ENCODE measurements around the gene GALNT7. TPM values are rescaled to one million over a fixed set of nuclear protein-coding genes. Genes with fewer than 3 reads are reported as not detected.

GALNT7 gene
- total and polyA plus RNA-seq, 2 of the 13 experiments (the other 11 are each of a cell fraction or from before 2014, with no cell fraction given), result 0.08 to 0.13 TPM

DNA sequence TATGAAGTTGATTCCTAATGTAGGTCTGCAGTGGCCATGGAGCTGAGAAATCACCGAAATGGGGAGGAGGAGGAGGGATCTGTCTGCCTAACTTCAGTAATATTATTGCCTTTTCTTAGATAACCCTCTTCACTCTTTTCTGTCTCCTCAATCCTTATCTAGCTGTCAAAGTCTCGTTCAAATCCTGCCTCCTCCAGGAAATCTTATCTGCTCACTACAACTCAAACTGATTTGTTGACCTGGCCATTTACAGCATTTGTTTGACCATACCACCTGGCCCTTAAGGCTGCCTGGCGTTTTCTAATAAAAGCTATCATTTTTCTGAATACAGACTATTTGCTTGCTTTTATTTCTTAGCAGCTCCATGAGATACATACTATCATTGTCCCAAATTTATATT, 33.8 kb downstream of the GALNT7 start:
- FAIRE-seq, result no peak
- H3K4me1 ChIP-seq (ENCODE audit: insufficient read depth, low read length), result no peaks in the 10 kb centered on the region
- ATAC-seq, result no peak
- POLR2A ChIA-PET, result no interaction called here
- no TSS peak for BruUV-seq (replicated peaks)
- no peaks in the 10 kb centered on the region for H3K36me3 ChIP-seq (replicated peaks in 1 of 2; ENCODE audit: control insufficient read depth in 1 of 2, insufficient read depth in 2 of 2, low read length in 2 of 2)
- H3K4me2 ChIP-seq (ENCODE audit: low read depth, low read length), result no peak overlapping the region
- H3K27ac ChIP-seq (ENCODE audit: extremely low read length, insufficient read depth, low read length), result no peak overlapping the region
- intact Hi-C loops (cut with micrococcal nuclease; ENCODE audit: unreplicated experiment) (no loop called here), in situ Hi-C loops (cut with HindIII; ENCODE audit: extremely low pct_ligation_motif_present, low pct_unique_long_range_greater_than_20kb) (no loop called here)
- no peaks in the 10 kb centered on the region; a peak in 1 of 5 replicates for H3K27me3 ChIP-seq (ENCODE audit: control insufficient read depth in 1 of 2, insufficient read depth in 2 of 2, low read length in 2 of 2)
- no peaks in the 10 kb centered on the region for H3K9me3 ChIP-seq (ENCODE audit: low read length)
- CTCF ChIA-PET (ENCODE audit: low intra/inter-chr PET ratio, low total read pairs), result no interaction called here
- TF ChIP-seq ZFP36L2 (CRISPR knock-in tag; IDR thresholded peaks at IDR 0.05) (no peak), ZNF432 (CRISPR knock-in tag; IDR thresholded peaks at IDR 0.05; ENCODE audit: borderline replicate concordance) (no peak), BORCS8-MEF2B (CRISPR knock-in tag; IDR thresholded peaks at IDR 0.05) (no peak), ASH2L (IDR thresholded peaks at IDR 0.05; ENCODE audit: insufficient read length, low read depth, low read length) (no peak), BCL6 (CRISPR knock-in tag; IDR thresholded peaks at IDR 0.05) (no peak), HOXD1 (CRISPR knock-in tag; IDR thresholded peaks at IDR 0.05) (no peak)
- TF ChIP-seq, protein P1, sequence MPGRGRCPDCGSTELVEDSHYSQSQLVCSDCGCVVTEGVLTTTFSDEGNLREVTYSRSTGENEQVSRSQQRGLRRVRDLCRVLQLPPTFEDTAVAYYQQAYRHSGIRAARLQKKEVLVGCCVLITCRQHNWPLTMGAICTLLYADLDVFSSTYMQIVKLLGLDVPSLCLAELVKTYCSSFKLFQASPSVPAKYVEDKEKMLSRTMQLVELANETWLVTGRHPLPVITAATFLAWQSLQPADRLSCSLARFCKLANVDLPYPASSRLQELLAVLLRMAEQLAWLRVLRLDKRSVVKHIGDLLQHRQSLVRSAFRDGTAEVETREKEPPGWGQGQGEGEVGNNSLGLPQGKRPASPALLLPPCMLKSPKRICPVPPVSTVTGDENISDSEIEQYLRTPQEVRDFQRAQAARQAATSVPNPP (CRISPR knock-in tag; IDR thresholded peaks at IDR 0.05), result no peak
- no peak overlapping the region for H3K4me3 ChIP-seq (replicated peaks in 1 of 3; ENCODE audit: insufficient read depth in 1 of 3, low read depth in 2 of 3, low read length in 3 of 3)
- no peak for DNase-seq (ENCODE audit: low spot score)
- no peak overlapping the region for H2AFZ ChIP-seq (ENCODE audit: low read length)
- no peaks in the 10 kb centered on the region for H3K79me2 ChIP-seq (ENCODE audit: insufficient read depth, low read length)
- no peak overlapping the region for H3K9ac ChIP-seq (ENCODE audit: insufficient read depth, low read depth, low read length)
- WGBS (ENCODE audit: low lambda C conversion rate), result 3% methylated on average over 3 of the region's 3 CpGs
- no peaks in the 10 kb centered on the region for H4K20me1 ChIP-seq (ENCODE audit: insufficient read depth, low read length)

DNA sequence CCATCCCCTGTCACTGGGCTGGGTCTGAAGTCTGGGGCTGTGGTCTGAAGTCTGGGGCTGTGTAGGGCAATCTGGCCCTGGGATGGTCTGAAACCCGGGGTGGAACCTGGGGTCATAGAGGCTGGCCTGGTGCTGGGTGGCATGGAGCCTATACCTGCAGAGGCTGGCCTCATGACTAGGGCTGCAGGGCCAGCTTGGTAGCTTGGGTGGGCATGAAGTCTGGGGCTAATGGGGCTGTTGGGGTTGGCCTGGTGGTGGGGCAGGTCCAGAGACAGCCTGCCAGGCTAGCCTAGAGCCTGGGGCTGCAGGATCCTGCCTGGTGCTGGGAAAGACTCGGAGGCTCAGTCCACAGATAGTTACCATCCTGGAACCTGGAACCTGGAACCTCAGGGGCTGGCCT, 37.0 kb downstream of the GALNT7 start:
- BruUV-seq (replicated peaks), result no TSS peak
- Histone ChIP-seq H3K9me3 (ENCODE audit: low read length) (no peaks in the 10 kb centered on the region), H3K27me3 (ENCODE audit: control insufficient read depth in 1 of 2, insufficient read depth in 2 of 2, low read length in 2 of 2) (no peaks in the 10 kb centered on the region), H3K36me3 (replicated peaks in 1 of 2; ENCODE audit: control insufficient read depth in 1 of 2, insufficient read depth in 2 of 2, low read length in 2 of 2) (no peaks in the 10 kb centered on the region), H3K9ac (ENCODE audit: insufficient read depth, low read depth, low read length) (no peak overlapping the region), H3K27ac (ENCODE audit: extremely low read length, insufficient read depth, low read length) (no peak overlapping the region), H3K4me1 (ENCODE audit: insufficient read depth, low read length) (no peaks in the 10 kb centered on the region), H4K20me1 (ENCODE audit: insufficient read depth, low read length) (no peaks in the 10 kb centered on the region), H3K79me2 (ENCODE audit: insufficient read depth, low read length) (no peaks in the 10 kb centered on the region), H3K4me2 (ENCODE audit: low read depth, low read length) (no peak overlapping the region), H2AFZ (ENCODE audit: low read length) (no peak overlapping the region), H3K4me3 (replicated peaks in 1 of 3; ENCODE audit: insufficient read depth in 1 of 3, low read depth in 2 of 3, low read length in 3 of 3) (no peak overlapping the region)
- in situ Hi-C loops (cut with HindIII; ENCODE audit: extremely low pct_ligation_motif_present, low pct_unique_long_range_greater_than_20kb), result no loop called here
- no peak for ATAC-seq
- no peak for DNase-seq (ENCODE audit: low spot score)
- ChIA-PET POLR2A (no interaction called here), CTCF (ENCODE audit: low intra/inter-chr PET ratio, low total read pairs) (no interaction called here)
- intact Hi-C loops (cut with micrococcal nuclease; ENCODE audit: unreplicated experiment), result no loop called here
- no peak for FAIRE-seq
- WGBS (ENCODE audit: low lambda C conversion rate), result no CpG with 5 or more reads among the region's 2 CpGs
- TF ChIP-seq BRCA1 (CRISPR knock-in tag; IDR thresholded peaks at IDR 0.05) (no peak), TOE1 (CRISPR knock-in tag; IDR thresholded peaks at IDR 0.05) (no peak), KDM5A (IDR thresholded peaks at IDR 0.05; ENCODE audit: borderline replicate concordance, low read length) (no peak), ZNF253 (CRISPR knock-in tag; IDR thresholded peaks at IDR 0.05; ENCODE audit: borderline replicate concordance) (no peak), MLLT10 (CRISPR knock-in tag; IDR thresholded peaks at IDR 0.05) (no peak), MIER2 (CRISPR knock-in tag; IDR thresholded peaks at IDR 0.05) (no peak), HHEX (CRISPR knock-in tag; IDR thresholded peaks at IDR 0.05) (no peak), CBX5 (CRISPR knock-in tag; IDR thresholded peaks at IDR 0.05; ENCODE audit: borderline replicate concordance) (no peak), NFRKB (IDR thresholded peaks at IDR 0.05) (no peak), DNMT1 (CRISPR knock-in tag; IDR thresholded peaks at IDR 0.05) (no peak), ZKSCAN8 (CRISPR knock-in tag; IDR thresholded peaks at IDR 0.05; ENCODE audit: borderline replicate concordance) (no peak), ZBTB1 (CRISPR knock-in tag; IDR thresholded peaks at IDR 0.05; ENCODE audit: borderline replicate concordance) (no peak), MTF1 (CRISPR knock-in tag; IDR thresholded peaks at IDR 0.05) (no peak), ATM (IDR thresholded peaks at IDR 0.05; ENCODE audit: borderline replicate concordance) (no peak)
- TF ChIP-seq, protein P2, sequence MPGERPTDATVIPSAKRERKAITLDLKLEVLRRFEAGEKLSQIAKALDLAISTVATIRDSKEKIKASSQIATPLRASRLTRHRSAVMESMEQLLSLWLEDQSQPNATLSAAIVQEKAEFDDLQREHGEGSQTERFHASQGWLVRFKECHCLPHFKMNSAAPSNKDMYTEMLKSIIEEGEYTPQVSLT (CRISPR knock-in tag; IDR thresholded peaks at IDR 0.05; ENCODE audit: borderline replicate concordance, low read depth), result no peak

All from HepG2 (cell line).